Stimulated activated CD8-positive, alpha-beta memory T cell treated with anti-CD3 and anti-CD28 coated beads, Interleukin-4, amount 100 ng/mL, for 1 hour (primary cell): Measurements from ENCODE around the gene PDAP1.
"Not testable (repeated sequence)": the region's sequence is repeated elsewhere in the genome, so short reads cannot be mapped to it uniquely, and the experiment has no call there.

Experiments used
- DNase-seq, 2 donors: peaks; one replicate each; pipeline ENCODE4 v3.0.0-alpha.2; 2020; ENCODE audit warnings: low read depth in 2 of 2, low spot score in 1 of 2

The PDAP1 gene

DNA sequence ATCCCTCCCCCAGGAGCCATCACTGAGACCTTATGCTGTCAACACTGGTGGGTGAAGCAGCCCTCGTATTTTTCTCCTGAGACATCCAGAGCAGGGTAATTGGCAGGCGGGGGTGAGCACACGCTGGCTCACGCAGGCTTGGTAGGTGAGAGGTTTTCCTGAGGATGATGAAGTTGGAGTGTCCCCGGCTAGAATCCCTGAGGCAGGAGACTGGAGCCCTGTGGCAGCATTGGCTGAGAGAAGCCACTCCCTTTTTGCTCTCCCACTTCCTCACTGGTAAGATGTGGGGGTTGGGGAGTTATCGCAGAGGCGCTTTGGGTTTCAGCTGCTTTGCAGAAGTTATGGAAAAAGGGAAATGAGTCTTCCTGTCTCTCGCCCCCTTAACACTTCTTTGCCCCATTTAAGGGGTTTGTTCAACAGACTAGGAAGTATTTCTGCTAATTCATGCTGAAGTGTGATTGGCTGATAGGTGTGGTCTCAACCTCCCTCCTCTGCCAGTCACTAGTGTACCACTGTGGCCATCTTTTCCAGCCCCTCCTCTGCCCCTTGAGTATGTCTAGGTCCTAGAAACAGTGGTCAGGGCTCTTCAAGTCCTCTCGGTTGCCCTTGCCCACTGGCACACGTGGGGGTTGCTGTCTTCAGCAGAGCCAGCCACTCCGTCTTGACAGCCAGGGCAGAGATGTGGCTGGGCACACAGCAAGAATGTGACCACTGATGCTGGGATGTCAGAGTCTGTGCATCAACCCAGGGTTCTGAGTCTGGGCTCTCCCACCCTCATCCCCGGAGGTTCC, 28.2 kb downstream of the PDAP1 start:
- no peak for DNase-seq

DNA sequence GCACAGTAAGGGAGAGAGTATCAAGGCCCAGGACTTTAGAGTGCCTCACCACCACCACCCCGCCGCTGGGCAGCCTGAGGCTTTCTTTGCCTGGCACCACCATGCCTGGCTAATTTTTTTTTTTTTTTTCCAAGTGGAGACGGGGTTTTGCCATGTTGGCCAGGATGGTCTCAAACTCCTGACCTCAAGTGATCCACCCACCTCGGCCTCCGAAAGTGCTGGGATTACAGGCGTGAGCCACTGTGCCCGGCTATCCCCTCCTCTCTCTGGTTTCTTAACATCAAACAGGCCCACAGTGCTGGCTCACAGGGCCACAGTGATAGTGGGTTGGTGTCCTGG, 28.7 kb downstream of the PDAP1 start:
- not testable (repeated sequence) for DNase-seq

DNA sequence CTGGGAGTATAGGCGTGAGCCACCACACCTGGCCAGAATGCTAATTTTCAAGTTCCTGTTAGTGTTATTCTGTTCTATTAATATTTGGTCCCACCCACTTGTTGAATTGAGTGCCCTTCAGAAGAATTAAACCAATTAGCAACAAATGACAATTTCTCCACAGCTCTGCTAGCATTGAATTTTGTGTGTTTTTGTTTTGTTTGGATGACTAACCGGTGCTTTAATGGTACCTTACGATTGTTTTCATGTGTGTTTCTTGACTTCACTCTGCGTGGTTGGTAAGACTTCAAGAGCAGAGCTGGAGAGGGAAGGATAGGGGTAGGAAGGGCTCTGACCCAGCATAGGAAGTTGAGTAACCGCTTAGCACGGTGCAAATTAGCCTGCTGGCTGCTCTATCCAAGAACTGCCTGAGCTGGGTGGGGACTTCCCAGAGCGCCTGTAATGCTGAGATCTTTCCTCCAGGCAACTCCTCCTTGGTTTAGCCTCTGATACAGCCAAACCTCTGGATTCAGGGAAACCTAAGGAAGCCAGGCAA, 29.3 kb downstream of the PDAP1 start:
- DNase-seq = no peak

DNA sequence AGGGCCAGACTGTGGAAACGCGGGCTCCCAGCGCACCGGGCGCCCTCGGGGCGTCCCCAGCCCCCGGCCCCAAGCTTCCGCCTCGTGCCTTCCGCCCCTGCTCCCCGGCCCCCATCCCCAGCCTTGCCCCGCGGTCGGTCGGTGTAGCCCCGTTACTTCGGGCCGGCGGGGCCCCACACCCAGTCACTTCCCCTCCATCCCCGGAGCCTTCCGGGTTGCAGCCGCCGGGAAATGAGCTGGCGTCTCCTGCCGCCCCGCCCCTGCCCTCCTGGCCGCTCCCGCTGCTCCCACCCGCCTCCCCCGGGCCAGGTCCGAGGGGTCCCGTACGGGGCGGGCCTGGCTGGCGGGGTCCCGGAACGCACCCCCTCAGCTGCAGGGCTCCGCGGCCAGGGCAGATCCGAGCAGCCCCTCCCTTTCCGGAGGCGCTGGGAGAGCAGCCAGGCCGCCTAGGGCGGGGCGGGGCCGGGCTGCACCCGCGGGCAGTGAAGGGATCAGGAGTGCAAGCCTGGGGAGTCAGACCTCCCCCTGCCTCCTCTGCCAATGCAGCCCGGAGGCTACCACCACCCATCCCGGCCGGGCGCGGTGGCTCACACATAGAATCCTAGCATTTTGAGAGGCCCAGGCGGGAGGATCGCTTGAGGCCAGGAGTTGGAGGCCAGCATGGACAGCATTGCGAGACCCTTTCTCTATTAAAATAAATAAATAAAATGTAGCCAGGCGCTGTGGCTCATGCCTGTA, 33.2 kb downstream of the PDAP1 start:
- peak; percentile 25 to 39 for DNase-seq

DNA sequence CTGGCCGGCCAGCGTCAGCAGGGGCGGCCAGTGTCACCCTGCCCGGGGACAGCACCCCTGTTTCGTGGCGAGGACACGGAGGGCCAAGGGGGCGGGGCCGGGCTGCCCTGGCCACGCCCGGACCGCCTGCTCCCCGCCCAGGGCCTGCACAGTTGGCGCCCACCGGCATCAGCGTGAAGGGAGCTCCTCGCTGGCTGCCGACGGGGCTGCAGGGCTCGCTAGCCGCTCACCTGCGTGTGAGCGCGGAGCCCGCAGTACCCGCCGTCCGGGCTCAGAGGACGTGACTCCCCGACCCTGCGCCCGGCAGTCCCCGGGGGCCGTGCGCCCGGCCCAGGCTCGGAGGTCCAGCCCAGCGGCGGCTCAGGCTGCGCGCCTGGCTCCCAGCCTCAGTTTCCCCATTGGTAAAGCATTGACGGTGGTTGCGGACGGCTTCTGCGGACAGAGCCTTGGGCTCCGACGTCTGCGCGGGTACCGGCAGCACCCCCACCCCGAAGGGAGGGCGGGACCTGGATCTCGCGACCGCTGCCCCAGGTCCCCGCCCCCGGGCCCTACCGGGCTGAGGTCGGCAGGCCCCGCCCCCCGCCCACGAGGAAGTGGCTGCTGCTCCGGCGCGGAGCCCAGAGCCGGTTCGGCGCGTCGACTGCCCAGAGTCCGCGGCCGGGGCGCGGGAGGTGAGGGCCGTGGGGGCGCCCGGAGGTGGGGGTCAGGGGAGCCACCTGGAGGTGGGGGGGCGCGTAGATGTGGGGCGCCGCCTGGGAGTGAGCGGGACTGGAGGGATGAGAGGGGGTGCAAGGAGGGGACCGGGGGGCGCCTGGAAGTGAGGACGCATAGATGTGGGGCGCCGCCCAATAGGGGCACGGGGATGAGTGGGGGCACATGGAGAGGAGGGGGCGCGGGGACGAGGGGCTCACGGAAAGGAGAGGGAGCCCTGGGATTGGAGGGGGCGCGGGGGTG, 34.0 kb downstream of the PDAP1 start, which contains the start of gene ARPC1B:
TSS of gene ARPC1B (plus strand) at position 620 of the 954 bp plus-strand sequence. CDS start 10,985 bp downstream, outside the sequence.
- DNase-seq = peak; percentile 66 to 71

DNA sequence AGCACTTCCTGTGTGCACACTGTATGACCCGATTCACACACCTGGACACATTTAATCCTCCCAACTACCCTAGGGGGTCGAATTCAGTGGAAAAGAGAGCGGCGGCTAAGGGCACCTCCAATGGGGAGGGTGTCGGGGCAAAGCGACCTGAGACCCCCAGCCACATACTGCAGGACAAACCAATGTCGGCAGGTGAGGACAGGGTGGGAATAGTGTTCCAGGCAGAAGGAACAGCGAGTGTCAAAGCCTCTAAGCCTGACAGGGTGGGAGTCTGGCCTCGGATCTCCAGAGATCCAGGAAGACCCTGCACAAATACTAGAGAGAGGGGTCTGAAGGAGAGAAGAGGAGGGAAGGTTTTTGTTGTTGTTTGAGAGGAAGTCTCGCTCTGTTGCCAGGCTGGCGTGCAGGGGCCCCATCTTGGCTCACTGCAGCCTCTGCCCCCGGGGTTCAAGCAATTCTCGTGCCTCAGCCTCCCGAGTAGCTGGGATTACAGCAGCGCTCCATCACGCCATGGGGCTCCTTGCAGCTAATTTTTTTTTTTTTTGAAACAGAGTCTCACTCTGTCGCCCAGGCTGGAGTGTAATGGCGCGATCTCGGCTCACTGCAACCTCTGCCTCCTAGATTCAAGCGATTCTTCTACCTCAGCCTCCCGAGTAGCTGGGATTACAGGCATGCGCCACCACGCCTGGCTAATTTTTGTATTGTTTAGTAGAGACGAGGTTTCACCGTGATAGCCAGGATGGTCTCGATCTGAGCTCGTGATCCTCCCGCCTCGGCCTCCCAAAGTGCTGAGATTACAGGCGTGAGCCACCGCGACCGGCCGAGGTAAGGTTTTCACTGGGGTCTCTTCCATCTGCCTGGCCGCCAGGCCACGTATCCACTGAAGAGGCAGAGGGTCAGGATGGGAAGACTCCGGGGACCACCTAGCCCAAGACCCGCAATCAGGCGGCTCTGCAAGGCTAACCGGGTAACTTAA, 35.0 kb downstream of the PDAP1 start:
- no peak for DNase-seq

DNA sequence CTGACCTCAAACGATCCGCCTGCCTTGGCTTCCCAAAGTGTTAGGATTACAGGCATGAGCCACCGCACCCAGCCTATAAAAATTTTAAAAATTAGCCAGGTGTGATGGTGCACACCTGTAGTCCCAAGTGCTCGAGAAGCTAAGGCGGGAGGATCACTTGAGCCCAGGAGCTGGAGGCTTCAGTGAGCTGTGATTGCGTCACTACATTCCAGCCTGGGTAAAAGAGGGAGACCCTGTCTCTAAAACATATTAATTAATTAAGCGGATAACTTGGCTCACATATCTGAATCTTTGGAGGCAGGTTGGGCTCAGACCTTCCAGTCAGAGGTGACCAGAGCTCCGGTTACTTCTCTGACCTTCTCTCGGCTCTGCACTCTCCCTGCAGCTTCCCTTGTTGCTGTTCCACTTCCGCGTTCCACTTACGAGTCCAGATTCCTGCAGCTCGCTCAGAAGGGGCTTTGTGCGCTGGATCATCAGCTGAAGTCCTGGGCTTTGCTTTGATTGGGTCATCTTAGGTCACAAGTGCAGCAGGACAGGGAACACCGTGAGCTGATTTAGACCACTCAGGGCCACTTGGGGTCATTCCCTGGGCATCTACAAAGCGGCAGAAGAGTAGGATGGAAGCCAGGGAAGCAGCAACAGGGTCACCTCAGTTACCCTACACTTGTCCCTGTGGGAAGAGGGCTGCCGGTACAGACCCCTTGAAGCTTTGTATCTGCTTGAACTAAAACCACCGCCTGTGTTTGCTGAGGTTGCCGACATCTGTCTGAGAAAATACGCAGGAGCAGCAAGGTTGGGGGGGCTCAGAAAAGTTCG, 35.9 kb downstream of the PDAP1 start:
- DNase-seq = no peak

DNA sequence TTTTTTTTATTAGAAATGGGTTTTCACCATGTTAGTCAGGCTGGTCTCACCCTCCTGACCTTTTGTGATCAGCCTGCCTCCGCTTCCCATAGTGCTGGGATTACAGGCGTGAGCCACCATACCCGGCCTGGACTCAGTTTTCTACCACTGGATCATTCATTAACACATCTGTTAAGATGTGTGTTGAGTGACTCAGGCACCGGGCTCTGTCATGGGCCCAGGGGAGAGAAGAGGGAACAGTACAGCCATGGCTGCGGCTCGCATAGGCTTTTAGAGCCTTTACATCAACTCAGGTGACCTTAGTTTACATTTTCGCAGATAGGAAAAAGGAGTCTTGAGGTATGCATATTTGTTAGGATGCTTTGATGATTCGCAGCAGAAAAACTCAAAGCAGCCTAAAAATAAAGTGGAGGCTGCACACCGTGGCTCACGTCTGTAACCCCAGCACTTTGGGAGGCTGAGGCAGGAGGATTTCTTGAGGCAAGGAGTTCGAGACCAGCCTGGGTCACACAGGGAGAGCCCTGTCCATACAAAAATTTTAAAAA, 36.9 kb downstream of the PDAP1 start:
- no peak for DNase-seq

DNA sequence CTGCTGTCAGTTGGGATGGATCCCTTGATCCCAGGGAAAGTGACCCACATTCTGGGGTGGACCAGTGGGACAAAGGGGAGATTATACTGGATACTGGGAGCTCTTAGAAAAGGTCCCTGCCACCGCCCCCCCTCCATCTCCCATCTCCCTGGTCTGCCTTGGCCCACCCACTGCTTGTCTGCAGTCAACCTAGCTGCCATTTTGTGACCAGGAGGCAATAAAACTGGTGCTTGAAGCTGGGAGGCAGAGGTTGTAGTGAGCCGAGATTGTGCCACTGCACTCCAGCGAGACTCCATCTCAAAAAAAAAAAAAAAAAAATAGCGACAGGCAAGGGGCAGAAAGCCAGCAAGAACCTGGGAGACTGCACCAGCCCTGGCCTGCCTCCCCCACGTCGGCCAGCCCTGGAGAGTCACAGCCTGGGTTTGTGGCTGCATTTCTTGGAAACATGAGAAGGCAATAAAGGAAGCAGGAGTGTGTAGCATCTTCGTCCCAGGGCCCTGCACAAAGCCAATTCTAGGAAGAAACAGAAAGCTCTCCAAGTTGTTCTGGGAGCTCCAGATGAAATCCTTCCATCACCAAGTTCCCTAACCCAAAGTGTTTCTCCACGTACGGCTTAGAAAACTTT, 38.5 kb downstream of the PDAP1 start:
- DNase-seq = no peak

DNA sequence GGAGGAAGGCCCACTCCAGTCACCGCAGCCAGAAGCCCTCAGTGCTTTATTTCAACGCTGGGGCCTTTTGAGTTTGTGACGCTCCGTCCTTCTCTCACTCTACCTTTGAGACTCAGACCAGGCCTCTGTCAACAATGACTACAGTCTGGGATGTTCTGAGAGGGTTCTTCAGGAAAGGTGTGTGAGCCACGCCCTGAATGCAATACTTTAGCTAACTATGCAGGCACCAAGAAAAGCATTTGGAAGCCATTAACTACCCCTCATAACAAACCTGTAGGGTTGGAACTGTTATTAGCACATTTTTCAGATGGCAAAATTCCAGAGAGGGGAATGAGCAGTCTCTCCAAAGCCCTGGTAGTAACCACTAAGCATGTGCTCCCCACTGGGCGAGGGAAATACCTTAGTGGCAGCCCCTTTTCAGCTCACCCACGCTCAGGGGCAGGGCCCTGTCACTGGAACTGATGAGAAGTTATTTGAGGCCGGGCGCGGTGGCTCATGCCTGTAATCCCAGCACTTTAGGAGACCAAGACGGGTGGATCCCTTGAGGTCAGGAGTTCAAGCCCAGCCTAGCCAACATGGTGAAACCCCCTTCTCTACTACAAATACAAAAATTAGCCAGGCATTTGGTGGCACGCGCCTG, 39.5 kb downstream of the PDAP1 start:
- DNase-seq = no peak

DNA sequence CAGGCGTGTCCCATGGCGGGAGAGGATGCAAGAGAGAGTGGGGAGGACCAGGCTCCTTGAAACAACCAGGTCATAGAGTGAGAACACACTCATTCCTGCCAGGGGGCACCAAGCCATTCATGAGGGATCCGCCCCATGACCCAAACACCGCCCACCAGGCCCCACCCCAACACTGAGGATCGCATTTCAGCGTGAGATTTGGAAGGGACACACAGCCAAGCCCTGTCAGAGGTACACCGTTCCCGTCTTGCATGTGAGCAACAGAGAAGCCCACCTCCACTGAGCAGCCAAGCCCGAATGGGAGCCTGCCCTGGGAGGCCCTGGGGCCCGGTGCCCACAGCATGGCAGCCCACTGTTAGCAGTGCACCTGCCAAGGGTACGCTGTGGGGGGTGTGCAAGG, 41.8 kb downstream of the PDAP1 start:
- no peak for DNase-seq

DNA sequence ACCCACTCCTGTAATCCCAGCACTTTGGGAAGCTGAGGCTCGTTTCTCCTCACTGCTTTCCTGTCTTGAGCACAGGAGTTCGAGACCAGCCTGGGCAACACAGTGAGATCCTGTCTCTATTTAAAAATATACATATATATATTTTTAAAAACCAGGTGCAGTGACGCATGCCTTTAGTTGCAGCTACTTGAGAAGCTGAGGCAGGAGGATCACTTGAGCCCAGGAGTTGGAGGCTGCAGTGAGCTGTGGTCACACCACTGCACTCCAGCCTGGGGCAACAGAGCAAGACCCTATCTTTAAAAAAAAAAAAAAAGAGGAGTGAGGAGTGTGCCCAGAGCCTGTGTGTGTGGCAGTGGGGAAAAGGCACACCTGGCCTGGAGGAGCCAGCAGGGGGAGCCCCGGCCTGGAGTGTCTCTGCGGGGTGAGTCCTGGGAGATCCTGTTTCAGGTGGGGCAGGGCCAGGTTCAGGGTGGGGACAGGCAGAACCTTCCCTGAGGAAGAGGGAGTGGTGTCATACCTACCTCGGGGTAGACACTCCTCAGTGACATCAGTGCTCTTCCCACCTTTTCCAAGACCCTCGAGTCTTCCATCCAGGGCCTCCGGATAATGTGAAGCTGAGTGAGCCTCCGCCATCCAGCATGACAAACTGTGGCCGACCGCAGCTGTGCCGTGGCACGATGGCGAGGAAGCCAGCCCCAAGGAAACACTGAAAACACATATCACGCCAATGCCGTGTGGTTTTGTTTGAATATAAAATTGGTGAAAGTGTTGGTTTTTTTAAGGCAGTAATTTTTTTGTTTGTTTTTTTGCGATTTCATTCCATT, 42.9 kb downstream of the PDAP1 start:
- DNase-seq = peak in 1 of 2 donors; percentile 47

DNA sequence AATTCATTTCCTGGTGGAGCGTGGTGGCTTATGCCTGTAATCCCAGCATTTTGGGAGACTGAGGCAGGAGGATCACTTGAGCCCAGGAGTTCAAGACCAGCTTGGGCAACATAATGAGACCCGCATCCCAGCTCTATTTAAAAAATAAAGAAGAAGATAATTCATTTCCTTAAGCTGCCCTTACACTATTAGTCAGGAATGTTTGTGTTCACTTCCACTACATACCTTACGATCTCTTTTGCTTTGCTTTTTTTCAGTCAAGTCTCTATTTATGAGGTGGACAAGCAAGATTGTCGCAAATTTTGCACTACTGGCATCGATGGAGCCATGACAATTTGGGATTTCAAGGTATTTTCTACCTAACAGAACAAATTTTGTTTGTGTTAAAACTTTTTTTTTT, 45.1 kb downstream of the PDAP1 start:
- no peak for DNase-seq

DNA sequence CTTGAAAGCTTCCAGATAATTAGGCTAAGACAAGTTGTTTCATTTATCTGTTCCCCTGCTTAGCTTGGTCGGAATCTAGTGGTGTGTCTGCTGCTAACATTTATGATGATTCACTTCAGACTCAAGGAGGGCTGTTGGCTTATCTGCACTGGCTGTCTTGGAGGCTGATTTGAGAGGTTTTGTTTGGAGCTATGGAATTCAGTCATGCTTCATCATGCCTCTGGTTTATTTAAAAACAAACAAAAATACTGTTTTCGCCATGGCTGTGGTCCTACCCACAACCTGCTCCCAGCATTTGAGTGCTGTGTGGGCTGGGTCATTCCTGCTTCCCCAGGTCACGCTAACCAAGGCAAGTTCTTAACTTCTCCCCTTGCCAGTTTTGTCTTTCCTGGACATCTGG, 45.6 kb downstream of the PDAP1 start:
- no peak for DNase-seq

DNA sequence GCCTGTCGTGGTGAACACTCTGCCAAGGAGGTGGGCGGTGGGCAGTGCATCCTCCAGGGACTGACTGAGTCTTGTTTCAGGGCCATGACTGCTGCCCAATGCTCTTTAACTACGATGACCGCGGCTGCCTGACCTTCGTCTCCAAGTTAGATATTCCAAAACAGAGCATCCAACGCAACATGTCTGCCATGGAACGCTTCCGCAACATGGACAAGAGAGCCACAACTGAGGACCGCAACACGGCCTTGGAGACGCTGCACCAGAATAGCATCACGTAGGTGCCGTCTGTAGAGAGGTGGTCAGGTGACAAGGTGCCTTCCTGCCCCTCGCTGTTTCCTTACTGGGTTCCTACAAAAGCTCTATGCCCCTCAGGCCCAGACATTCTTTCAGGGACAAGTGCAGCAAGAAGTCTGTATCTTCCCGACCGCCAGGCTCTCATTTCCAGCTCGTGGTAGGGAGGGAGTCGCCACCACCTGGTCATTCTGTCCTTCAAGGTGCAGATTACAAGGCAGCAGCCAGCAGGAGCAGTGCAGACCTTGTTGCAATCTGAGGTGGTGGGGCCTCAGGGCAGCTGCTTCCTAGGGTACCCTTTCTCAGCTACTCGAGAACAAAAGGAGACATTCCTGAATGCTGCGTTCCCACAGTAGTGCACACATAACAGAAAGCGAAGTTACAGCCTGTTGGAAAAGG, 48.8 kb downstream of the PDAP1 start:
- DNase-seq = no peak

DNA sequence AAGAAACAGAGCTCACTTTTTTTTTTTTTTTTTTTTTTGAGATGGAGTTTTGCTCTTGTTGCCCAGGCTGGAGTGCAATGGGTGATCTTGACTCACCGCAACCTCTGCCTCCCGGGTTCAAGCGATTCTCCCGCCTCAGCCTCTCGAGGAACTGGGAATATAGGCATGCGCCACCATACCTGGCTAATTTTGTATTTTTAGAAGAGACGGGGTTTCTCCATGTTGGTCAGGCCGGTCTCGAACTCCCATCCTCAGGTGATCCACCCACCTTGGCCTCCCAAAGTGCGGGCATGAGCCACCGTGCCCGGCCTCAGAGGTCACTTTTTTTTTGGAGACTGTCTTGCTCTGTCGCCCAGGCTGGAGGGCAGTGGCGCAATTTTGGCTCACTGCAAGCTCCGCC, 49.9 kb downstream of the PDAP1 start:
- not testable (repeated sequence) for DNase-seq
